Measurements from ENCODE around the gene ATG2A.

GRCh38 chr11:64926689-64927088 lies 9.7 kb upstream of the ATG2A start:
- TF ChIP-seq, protein P1, sequence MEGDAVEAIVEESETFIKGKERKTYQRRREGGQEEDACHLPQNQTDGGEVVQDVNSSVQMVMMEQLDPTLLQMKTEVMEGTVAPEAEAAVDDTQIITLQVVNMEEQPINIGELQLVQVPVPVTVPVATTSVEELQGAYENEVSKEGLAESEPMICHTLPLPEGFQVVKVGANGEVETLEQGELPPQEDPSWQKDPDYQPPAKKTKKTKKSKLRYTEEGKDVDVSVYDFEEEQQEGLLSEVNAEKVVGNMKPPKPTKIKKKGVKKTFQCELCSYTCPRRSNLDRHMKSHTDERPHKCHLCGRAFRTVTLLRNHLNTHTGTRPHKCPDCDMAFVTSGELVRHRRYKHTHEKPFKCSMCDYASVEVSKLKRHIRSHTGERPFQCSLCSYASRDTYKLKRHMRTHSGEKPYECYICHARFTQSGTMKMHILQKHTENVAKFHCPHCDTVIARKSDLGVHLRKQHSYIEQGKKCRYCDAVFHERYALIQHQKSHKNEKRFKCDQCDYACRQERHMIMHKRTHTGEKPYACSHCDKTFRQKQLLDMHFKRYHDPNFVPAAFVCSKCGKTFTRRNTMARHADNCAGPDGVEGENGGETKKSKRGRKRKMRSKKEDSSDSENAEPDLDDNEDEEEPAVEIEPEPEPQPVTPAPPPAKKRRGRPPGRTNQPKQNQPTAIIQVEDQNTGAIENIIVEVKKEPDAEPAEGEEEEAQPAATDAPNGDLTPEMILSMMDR (IDR thresholded peaks at IDR 0.05) = no peak
- no peak for TF ChIP-seq POLR2A (IDR thresholded peaks at IDR 0.05)
